IMR-90 (cell line): ENCODE results near the gene CP. TPM values are rescaled to one million over a fixed set of nuclear protein-coding genes. Genes with fewer than 3 reads are reported as not detected.

ENCODE experiments used
- ATAC-seq: fragments of 200-7000 bp; cut with Tn5 transposase; 2 replicates; pipeline ENCODE4 v1.9.1; 2020; ENCODE audit warnings: low read depth, mild to moderate bottlenecking, moderate library complexity
- BruUV-seq: library from RNA; stranded (reverse); fragments of 400-500 nt; replicated peaks from 2 replicates; lab custom pipeline; 2021; lab: Mats Ljungman, UMichigan
- CTCF ChIA-PET: fragments of 300-600 bp; formaldehyde crosslinking; extraction: SDS; loops from one replicate; lab custom pipeline; 2021; ENCODE audit warnings: antibody characterized with exemption; lab: Yijun Ruan, JAX
- POLR2A ChIA-PET: fragments of 300-600 bp; sonication (Branson Sonifier 250); formaldehyde crosslinking; loops from one replicate; lab custom pipeline; 2022; ENCODE audit warnings: antibody characterized with exemption; ENCODE audit not compliant: unreplicated experiment; lab: Charles Lee
- DNase-seq: peaks from one replicate; pipeline ENCODE4 v3.0.0; 2013
- H2AFZ ChIP-seq: replicated peaks from 2 replicates; pipeline ENCODE3; 2013; ENCODE audit warnings: low read length, mild to moderate bottlenecking; ENCODE audit not compliant: poor library complexity
- H2AK5ac ChIP-seq: 2 replicates; pipeline ENCODE4 v1.6.1; 2013; ENCODE audit warnings: low read depth, low read length, inconsistent platforms
- H2AK9ac ChIP-seq: replicated peaks from 2 replicates; pipeline ENCODE3; 2013; ENCODE audit warnings: mild to moderate bottlenecking, low read depth, low read length, moderate library complexity; ENCODE audit not compliant: poor library complexity
- H2BK120ac ChIP-seq: 2 replicates; pipeline ENCODE4 v1.6.1; 2013; ENCODE audit warnings: low read depth, low read length, inconsistent platforms
- H2BK15ac ChIP-seq: 3 replicates; pipeline ENCODE4 v1.6.1; 2013; ENCODE audit warnings: low read depth, low read length, inconsistent platforms
- H2BK20ac ChIP-seq: 2 replicates; pipeline ENCODE4 v1.6.1; 2013; ENCODE audit warnings: low read depth, mild to moderate bottlenecking, inconsistent platforms, low read length, moderate library complexity
- H2BK5ac ChIP-seq: 2 replicates; pipeline ENCODE4 v1.6.1; 2013; ENCODE audit warnings: mild to moderate bottlenecking, low read depth, low read length, inconsistent platforms; ENCODE audit not compliant: poor library complexity, severe bottlenecking
- H3K14ac ChIP-seq: replicated peaks from 2 replicates; pipeline ENCODE4 v1.6.1; 2013; ENCODE audit warnings: low read depth, low read length, inconsistent platforms
- H3K18ac ChIP-seq: 2 replicates; pipeline ENCODE4 v1.6.1; 2013; ENCODE audit warnings: low read depth, low read length, control low read depth
- H3K23ac ChIP-seq: 2 replicates; pipeline ENCODE4 v1.6.1; 2013; ENCODE audit warnings: low read depth, low read length, inconsistent platforms
- H3K27ac ChIP-seq: 2 replicates; pipeline ENCODE4 v1.5.1; 2013; ENCODE audit warnings: mild to moderate bottlenecking, control low read depth, low read length; ENCODE audit not compliant: insufficient read depth
- H3K27me3 ChIP-seq: 2 replicates; pipeline ENCODE4 v1.6.1; 2013; ENCODE audit warnings: low read length; ENCODE audit not compliant: control insufficient read depth, insufficient read depth
- H3K36me3 ChIP-seq: 2 replicates; pipeline ENCODE4 v1.6.1; 2013; ENCODE audit warnings: low read length, mixed read lengths; ENCODE audit not compliant: control insufficient read depth, insufficient read depth
- H3K4ac ChIP-seq: 2 replicates; pipeline ENCODE4 v1.6.1; 2013; ENCODE audit warnings: low read depth, low read length, inconsistent platforms
- H3K4me1 ChIP-seq: 2 replicates; pipeline ENCODE4 v1.6.1; 2013; ENCODE audit warnings: low read length, mixed read lengths; ENCODE audit not compliant: control insufficient read depth, insufficient read depth
- H3K4me2 ChIP-seq: 2 replicates; pipeline ENCODE4 v1.6.1; 2013; ENCODE audit warnings: low read depth, mild to moderate bottlenecking, control low read depth, low read length, moderate library complexity
- H3K4me3 ChIP-seq: 2 replicates; pipeline ENCODE4 v1.5.1; 2013; ENCODE audit warnings: low read depth, mild to moderate bottlenecking, control low read depth, low read length, moderate library complexity; ENCODE audit not compliant: insufficient read depth
- H3K56ac ChIP-seq: 2 replicates; pipeline ENCODE4 v1.6.1; 2013; ENCODE audit warnings: low read length, inconsistent platforms; ENCODE audit not compliant: insufficient read depth; ENCODE audit errors: extremely low read depth
- H3K79me1 ChIP-seq, 2 experiments: 2 replicates each; pipeline ENCODE4 v1.6.1; 2013; ENCODE audit warnings: low read length in 2 of 2, inconsistent platforms in 1 of 2, low read depth in 1 of 2
- H3K9ac ChIP-seq: 2 replicates; pipeline ENCODE4 v1.6.1; 2013; ENCODE audit warnings: low read depth, low read length, control low read depth
- H3K9me1 ChIP-seq: 2 replicates; pipeline ENCODE4 v1.6.1; 2013; ENCODE audit warnings: low read length, inconsistent platforms; ENCODE audit not compliant: insufficient read depth
- H3K9me3 ChIP-seq: 2 replicates; pipeline ENCODE4 v1.6.1; 2013; ENCODE audit warnings: low read length; ENCODE audit not compliant: control insufficient read depth, insufficient read depth
- H4K20me1 ChIP-seq: 2 replicates; pipeline ENCODE4 v1.6.1; 2013; ENCODE audit warnings: low read length, inconsistent platforms; ENCODE audit not compliant: insufficient read depth
- H4K5ac ChIP-seq: 2 replicates; pipeline ENCODE4 v1.6.1; 2013; ENCODE audit warnings: mild to moderate bottlenecking, low read depth, low read length, control low read depth
- H4K8ac ChIP-seq, 2 experiments: 2 replicates each; pipeline ENCODE4 v1.6.1; 2013; ENCODE audit warnings: low read depth in 2 of 2, low read length in 2 of 2, control low read depth in 1 of 2, inconsistent platforms in 1 of 2
- H4K91ac ChIP-seq: 2 replicates; pipeline ENCODE4 v1.6.1; 2013; ENCODE audit warnings: low read depth, low read length, inconsistent platforms; ENCODE audit not compliant: insufficient read depth
- BHLHE40 ChIP-seq: fragments of 150-350 bp; IDR thresholded peaks from 2 replicates; pipeline ENCODE4 v1.6.1; 2016; ENCODE audit warnings: mild to moderate bottlenecking, low read depth, low read length
- CEBPB ChIP-seq: IDR thresholded peaks from 2 replicates; pipeline ENCODE4 v1.6.1; 2012; ENCODE audit warnings: low read depth, low read length, improper control_type of control experiment
- CHD1 ChIP-seq: IDR thresholded peaks from 2 replicates; pipeline ENCODE4 v1.6.1; 2012; ENCODE audit warnings: low read depth, low read length, improper control_type of control experiment
- ELK1 ChIP-seq: fragments of 150-350 bp; IDR thresholded peaks from 2 replicates; pipeline ENCODE4 v1.6.1; 2016; ENCODE audit warnings: low read depth, mild to moderate bottlenecking, low read length, moderate library complexity, borderline replicate concordance
- FOS ChIP-seq: fragments of 150-350 bp; IDR thresholded peaks from 2 replicates; pipeline ENCODE4 v1.6.1; 2016; ENCODE audit warnings: low read depth, low read length
- MAFK ChIP-seq: IDR thresholded peaks from 2 replicates; pipeline ENCODE4 v1.6.1; 2012; ENCODE audit warnings: low read depth, low read length, improper control_type of control experiment
- MAZ ChIP-seq: IDR thresholded peaks from 2 replicates; pipeline ENCODE4 v1.6.1; 2012; ENCODE audit warnings: low read depth, mild to moderate bottlenecking, low read length, improper control_type of control experiment, moderate library complexity, borderline replicate concordance
- MXI1 ChIP-seq: IDR thresholded peaks from 2 replicates; pipeline ENCODE4 v1.6.1; 2012; ENCODE audit warnings: low read depth, mild to moderate bottlenecking, low read length, moderate library complexity, borderline replicate concordance
- NFE2L2 ChIP-seq: fragments of 150-350 bp; IDR thresholded peaks from 2 replicates; pipeline ENCODE4 v1.6.1; 2016; ENCODE audit warnings: low read depth, mild to moderate bottlenecking, low read length
- POLR2A ChIP-seq: IDR thresholded peaks from 2 replicates; pipeline ENCODE4 v1.6.1; 2012; ENCODE audit warnings: mild to moderate bottlenecking, low read depth, low read length
- RAD21 ChIP-seq: IDR thresholded peaks from 2 replicates; pipeline ENCODE4 v1.6.1; 2012; ENCODE audit warnings: low read length, improper control_type of control experiment
- RCOR1 ChIP-seq: IDR thresholded peaks from 2 replicates; pipeline ENCODE4 v1.6.1; 2012; ENCODE audit warnings: mild to moderate bottlenecking, low read length, improper control_type of control experiment; ENCODE audit not compliant: insufficient replicate concordance
- RFX5 ChIP-seq: IDR thresholded peaks from 2 replicates; pipeline ENCODE4 v1.8.0; 2012; ENCODE audit warnings: low read depth, mild to moderate bottlenecking, low read length, moderate library complexity
- SMC3 ChIP-seq: fragments of 150-350 bp; IDR thresholded peaks from 2 replicates; pipeline ENCODE4 v1.6.1; 2016; ENCODE audit warnings: low read depth, mild to moderate bottlenecking, antibody characterized with exemption, low read length, moderate library complexity
- USF2 ChIP-seq: fragments of 150-350 bp; IDR thresholded peaks from 2 replicates; pipeline ENCODE4 v1.6.1; 2017; ENCODE audit warnings: mild to moderate bottlenecking, antibody characterized with exemption, low read length, low read depth
- WGBS, 2 experiments: methylation state at CpG; one replicate each; pipeline versions ENCODE4 v1.1.5 to v1.1.7; 2013; ENCODE audit warnings: missing lambda C conversion rate in 2 of 2; ENCODE audit not compliant: insufficient read length in 1 of 2; ENCODE audit errors: extremely low coverage in 2 of 2; 5-methylcytosine and 5-hydroxymethylcytosine counted together
- dilution Hi-C: fragments of 300-500 bp; cut with HindIII; formaldehyde crosslinking; loops from one replicate; pipeline ENCODE4 v1.14.3; 2018; ENCODE audit warnings: low sequenced_read_pairs; ENCODE audit not compliant: unreplicated experiment
- in situ Hi-C: fragments of 300-500 bp; cut with MboI; formaldehyde crosslinking; loops from 3 replicates; pipeline ENCODE4 v1.14.3; 2019; ENCODE audit warnings: low sequenced_read_pairs, inconsistent platforms, mixed read lengths
- intact Hi-C: fragments of 100-400 bp; cut with micrococcal nuclease; formaldehyde crosslinking; loops from 2 replicates; pipeline ENCODE4 v1.10.0; 2022
- polyA plus RNA-seq, 3 experiments: library from polyadenylated mRNA; depleted of rRNA; stranded (reverse); fragments of >200 nt; gene quantifications; 2 replicates each; pipeline ENCODE4 v1.2.3, GENCODE V29; 2012; ENCODE audit warnings: low replicate concordance in 1 of 3
- total RNA-seq: library from RNA; depleted of rRNA; stranded (reverse); fragments of >200 nt; gene quantifications from 2 replicates; pipeline ENCODE4 v1.2.3, GENCODE V29; 2012
- TF ChIP-seq, protein P1 (sequence below): conservative IDR thresholded peaks from 2 replicates; pipeline ENCODE4 v1.5.1; 2012; ENCODE audit warnings: mild to moderate bottlenecking, low read depth, low read length, improper control_type of control experiment

Gene CP
- total and polyA plus RNA-seq, 2 of the 4 experiments (the other 2 are of a cell fraction): not detected

GRCh38 chr3:149152420-149152819 lies 69.2 kb downstream of the CP start:
- intact Hi-C loops: no loop called here

More at GRCh38 chr3:149152420-149152819, 69.2 kb downstream of the CP start:
- Histone ChIP-seq H3K4me2 (no peak overlapping the region), H3K27me3 (no peaks in the 10 kb centered on the region), H2AK9ac (no peak overlapping the region), H3K23ac (peak overlapping the region; percentile 43; the same call in 1 of the 2 replicates), H3K4me3 (no peak overlapping the region), H3K9ac (no peak overlapping the region), H3K27ac (peak overlapping the region; percentile 31; the same call in 1 of the 2 replicates), H2AFZ (no peak overlapping the region), H4K5ac (peak overlapping the region; percentile 55; the same call in 1 of the 2 replicates), H3K79me1 (peaks cover 6 to 15% of the 10 kb centered on the region in 2 experiments; a peak in 3 of 4 replicates), H3K9me1 (peaks cover 10% of the 10 kb centered on the region), H2BK5ac (peak overlapping the region; percentile 24), H3K4me1 (peaks cover 7% of the 10 kb centered on the region), H2AK5ac (peak overlapping the region; percentile 91), H3K9me3 (no peaks in the 10 kb centered on the region), H2BK120ac (peak overlapping the region; percentile 63), H3K18ac (peak overlapping the region; percentile 75), H4K20me1 (no peaks in the 10 kb centered on the region; the same call in 1 of the 2 replicates), H2BK20ac (peak overlapping the region; percentile 79; the same call in 1 of the 2 replicates), H3K36me3 (peaks cover 18% of the 10 kb centered on the region), H3K14ac (peak overlapping the region; percentile 86), H3K56ac (no peak overlapping the region), H2BK15ac (peak overlapping the region; percentile 85; the same call in 1 of the 3 replicates), H4K8ac (peak overlapping the region in 1 of 2 experiments; percentile 31; a peak in 1 of 4 replicates), H4K91ac (peak overlapping the region; percentile 56; the same call in 1 of the 2 replicates), H3K4ac (peak overlapping the region; percentile 74; the same call in 1 of the 2 replicates)
- dilution Hi-C loops (no loop called here), in situ Hi-C loops (no loop called here)
- no CpG with 5 or more reads among the region's 2 CpGs for WGBS, 2 experiments
- ChIA-PET POLR2A (no interaction called here), CTCF (interaction anchor here (0.6 kb wide), 1 partner anchor 40 kb away, joined by 3 read pairs; no protein-coding TSS in a partner anchor)
- TF ChIP-seq USF2 (no peak), MAFK (peak; percentile 58), MAZ (no peak), RAD21 (no peak), CEBPB (peak; percentile 69), ELK1 (no peak), RFX5 (no peak), SMC3 (no peak), FOS (0 out of 2 replicates have a peak, but pooled peaks have one; percentile 14), CHD1 (no peak), MXI1 (no peak), NFE2L2 (no peak), POLR2A (no peak), RCOR1 (no peak), BHLHE40 (no peak; the same call in 1 of the 2 replicates)
- TF ChIP-seq, protein P1, sequence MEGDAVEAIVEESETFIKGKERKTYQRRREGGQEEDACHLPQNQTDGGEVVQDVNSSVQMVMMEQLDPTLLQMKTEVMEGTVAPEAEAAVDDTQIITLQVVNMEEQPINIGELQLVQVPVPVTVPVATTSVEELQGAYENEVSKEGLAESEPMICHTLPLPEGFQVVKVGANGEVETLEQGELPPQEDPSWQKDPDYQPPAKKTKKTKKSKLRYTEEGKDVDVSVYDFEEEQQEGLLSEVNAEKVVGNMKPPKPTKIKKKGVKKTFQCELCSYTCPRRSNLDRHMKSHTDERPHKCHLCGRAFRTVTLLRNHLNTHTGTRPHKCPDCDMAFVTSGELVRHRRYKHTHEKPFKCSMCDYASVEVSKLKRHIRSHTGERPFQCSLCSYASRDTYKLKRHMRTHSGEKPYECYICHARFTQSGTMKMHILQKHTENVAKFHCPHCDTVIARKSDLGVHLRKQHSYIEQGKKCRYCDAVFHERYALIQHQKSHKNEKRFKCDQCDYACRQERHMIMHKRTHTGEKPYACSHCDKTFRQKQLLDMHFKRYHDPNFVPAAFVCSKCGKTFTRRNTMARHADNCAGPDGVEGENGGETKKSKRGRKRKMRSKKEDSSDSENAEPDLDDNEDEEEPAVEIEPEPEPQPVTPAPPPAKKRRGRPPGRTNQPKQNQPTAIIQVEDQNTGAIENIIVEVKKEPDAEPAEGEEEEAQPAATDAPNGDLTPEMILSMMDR: no peak
- ATAC-seq (no peak), DNase-seq (peak; percentile 69)
- BruUV-seq: no TSS peak
